ENCODE measurements around the gene RDX. TPM values are rescaled to one million over a fixed set of nuclear protein-coding genes. Genes with fewer than 3 reads are reported as not detected.

Gene RDX
- total and polyA plus RNA-seq, 2 of the 8 experiments (the other 6 are each of a cell fraction or from before 2014, with no cell fraction given) = 27.4 to 100 TPM

- TF ChIP-seq KDM5A (IDR thresholded peaks at IDR 0.05; ENCODE audit: low read length) (no peak), USF2 (IDR thresholded peaks at IDR 0.05; ENCODE audit: low read length) (no peak), BRCA1 (IDR thresholded peaks at IDR 0.05; ENCODE audit: low read depth, low read length) (no peak), RAD21 (IDR thresholded peaks at IDR 0.05 in 1 of 2, conservative IDR thresholded peaks at IDR 0.05 in 1 of 2; ENCODE audit: low read depth in 2 of 2, low read length in 2 of 2) (0 out of 4 replicates have a peak, but pooled peaks of 1 of the 2 experiments have one; percentile 4), MAX (IDR thresholded peaks at IDR 0.05) (no peak), ASH2L (IDR thresholded peaks at IDR 0.05; ENCODE audit: low read length) (peak; percentile 58)
Measured at GRCh38 chr11:110295531-110296225, 736 bp downstream of the RDX start (continued).

All from H1 (cell line).